Measurements from ENCODE around the gene MPST.

MPST gene

DNA sequence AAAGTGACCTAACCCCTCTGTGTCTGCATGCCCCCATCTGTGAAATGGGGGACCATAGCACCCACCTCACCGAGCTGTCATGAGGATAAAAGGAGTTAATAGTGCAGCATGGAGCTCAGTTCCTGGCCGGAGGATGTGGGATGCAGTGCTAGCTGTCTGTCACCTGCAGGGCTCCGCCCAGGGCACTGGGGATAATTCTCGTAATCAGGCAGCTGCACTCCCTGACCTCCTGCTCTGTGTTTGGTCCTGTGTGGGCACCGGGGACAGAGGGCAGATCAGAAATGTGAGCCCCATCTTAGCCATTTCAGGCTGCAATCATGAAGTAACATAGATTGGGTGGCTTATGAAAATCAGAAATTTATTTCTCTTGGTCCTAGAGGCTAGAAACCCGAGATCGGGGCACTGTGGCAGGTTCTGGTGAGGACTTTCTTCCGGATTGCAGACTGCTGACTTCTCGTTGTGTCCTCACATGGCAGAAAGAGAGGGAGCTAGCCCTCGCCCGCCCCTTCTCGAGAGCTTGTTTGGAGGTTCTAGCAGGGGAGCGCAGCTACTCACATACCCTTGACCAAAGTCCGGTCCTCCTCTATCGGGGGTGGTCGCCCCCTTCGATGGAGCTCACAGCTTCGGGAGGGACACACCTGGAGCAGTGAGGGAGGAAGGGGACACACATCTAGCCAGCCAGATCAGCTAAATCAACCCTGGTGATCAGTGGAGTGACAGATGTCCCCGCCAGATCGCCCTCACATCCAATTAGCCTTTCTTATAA lies 35.2 kb downstream of the MPST start:
- Mint-ChIP-seq H3K4me3 (no peak overlapping the region), H3K9me3 (ENCODE audit: low read depth) (no peaks in the 10 kb centered on the region), H3K4me1 (ENCODE audit: low read depth) (peaks cover 12% of the 10 kb centered on the region), H3K27me3 (no peaks in the 10 kb centered on the region), H3K27ac (no peak overlapping the region), H3K36me3 (no peaks in the 10 kb centered on the region)

DNA sequence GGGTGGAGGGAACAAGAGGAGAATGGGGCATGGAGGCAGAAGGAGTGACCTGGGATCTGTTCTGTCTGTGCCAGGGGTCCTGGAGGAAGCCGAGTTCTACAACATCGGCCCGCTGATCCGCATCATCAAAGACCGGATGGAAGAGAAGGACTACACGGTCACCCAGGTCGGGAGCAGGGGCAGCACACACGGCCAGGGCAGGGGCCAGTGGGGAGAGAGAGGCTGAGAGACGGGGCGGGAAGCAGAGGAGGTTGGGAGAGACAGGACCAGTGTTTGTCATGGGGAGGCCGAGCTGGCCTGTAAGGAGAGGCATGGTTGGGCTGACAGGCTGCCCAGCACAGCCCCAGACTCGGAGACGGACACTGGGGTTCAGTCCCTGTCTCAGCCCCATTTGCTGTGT lies 36.7 kb downstream of the MPST start:
- no peaks in the 10 kb centered on the region for H3K36me3 Mint-ChIP-seq
- peaks cover 21% of the 10 kb centered on the region for H3K4me1 Mint-ChIP-seq (ENCODE audit: low read depth)
- H3K27me3 Mint-ChIP-seq = no peaks in the 10 kb centered on the region
- H3K9me3 Mint-ChIP-seq (ENCODE audit: low read depth) = no peaks in the 10 kb centered on the region
- H3K27ac Mint-ChIP-seq = no peak overlapping the region
- no peak overlapping the region for H3K4me3 Mint-ChIP-seq

DNA sequence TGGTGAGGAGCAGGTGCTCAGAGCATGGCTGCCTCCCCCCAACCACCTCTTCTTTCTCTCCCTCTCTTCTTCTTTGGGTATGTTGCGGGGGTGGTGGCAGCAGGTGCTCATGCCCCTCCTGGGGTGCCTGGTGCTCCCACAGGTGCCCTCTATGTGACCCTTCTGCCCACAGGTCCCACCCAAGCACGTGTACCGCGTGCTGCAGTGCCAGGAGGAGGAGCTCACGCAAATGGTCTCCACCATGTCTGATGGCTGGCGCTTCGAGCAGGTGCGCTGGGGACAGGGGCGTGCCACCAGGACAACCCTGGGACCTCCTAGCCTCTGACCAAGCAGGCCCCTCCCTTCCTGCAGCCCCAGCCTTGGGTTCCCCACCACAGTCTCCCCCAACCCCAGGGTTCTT lies 37.7 kb downstream of the MPST start:
- Mint-ChIP-seq H3K36me3 (no peaks in the 10 kb centered on the region), H3K4me3 (no peak overlapping the region), H3K27me3 (no peaks in the 10 kb centered on the region), H3K4me1 (ENCODE audit: low read depth) (peaks cover 19% of the 10 kb centered on the region), H3K27ac (no peak overlapping the region), H3K9me3 (ENCODE audit: low read depth) (no peaks in the 10 kb centered on the region)

DNA sequence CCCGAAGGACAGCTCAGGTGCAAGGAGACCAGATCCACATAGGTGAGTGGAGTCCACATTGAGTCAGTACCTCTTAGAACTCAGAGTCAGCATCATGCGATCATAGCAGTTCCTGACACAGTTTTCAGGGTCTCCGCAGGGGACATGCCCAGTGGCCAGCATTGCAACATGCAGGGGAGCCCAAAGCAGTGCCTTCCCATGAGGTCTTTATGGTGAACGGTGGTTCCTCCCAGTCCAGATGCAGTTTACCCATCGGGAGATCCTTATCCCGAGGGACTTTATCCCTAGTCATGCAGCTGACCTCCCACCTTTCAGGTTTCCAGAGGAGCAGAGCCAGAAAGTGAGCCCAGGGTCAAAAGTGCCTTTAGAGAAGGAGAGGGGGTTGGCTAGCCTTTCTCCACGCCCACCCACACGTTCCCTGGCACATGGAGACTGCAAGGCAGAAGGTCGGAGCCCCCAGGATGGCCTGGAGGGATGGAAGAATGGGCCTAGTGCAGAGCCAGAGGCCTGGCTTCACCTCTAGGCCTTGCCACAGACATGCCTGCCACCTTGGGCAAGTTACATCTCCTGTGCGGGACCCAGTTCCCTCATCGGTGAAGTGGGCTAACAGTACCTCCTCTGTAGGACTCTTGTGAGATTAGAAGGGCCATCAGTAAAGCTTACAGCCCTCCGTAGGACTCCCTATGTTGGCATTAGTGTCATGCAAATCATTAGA lies 38.4 kb downstream of the MPST start:
- Mint-ChIP-seq H3K9me3 (ENCODE audit: low read depth) (no peaks in the 10 kb centered on the region), H3K27ac (no peak overlapping the region), H3K27me3 (no peaks in the 10 kb centered on the region), H3K4me3 (no peak overlapping the region), H3K4me1 (ENCODE audit: low read depth) (peaks cover 15% of the 10 kb centered on the region), H3K36me3 (no peaks in the 10 kb centered on the region)

DNA sequence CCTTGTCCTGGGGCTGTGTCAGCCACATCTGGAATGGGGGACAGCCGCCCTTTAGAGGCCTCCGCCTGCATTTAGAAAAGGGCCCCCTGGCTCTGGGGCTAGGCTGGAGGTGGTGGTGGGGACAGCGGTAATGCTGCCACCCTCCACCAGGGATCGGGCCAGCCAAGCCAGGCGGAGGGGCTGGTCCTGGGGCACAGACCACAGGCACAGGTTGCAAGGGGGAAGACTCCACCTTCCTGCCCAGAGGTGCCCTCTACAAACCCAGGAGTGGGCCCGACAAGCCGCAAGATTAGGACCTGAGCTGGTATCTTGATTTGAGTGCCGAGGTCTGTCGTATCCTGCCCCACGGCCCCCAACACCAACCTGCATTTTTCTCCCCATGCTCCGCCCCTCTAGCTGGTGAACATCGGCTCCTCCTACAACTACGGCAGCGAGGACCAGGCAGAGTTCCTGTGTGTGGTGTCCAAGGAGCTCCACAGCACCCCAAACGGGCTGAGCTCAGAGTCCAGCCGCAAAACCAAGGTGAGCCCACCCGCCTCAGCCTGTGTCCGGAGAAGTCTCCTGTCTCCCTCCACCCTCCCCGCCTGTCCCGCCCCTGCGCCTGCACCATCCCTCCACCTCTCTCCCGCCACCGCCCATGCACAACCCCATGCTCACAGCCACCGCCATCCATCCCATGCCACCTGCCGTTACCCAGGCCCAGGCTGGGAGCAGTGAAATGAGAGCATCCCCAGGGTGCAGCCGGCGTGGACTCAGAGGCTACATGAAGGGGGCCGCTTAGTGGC lies 39.6 kb downstream of the MPST start:
- H3K9me3 Mint-ChIP-seq (ENCODE audit: low read depth) = no peaks in the 10 kb centered on the region
- peaks cover 19% of the 10 kb centered on the region for H3K4me1 Mint-ChIP-seq (ENCODE audit: low read depth)
- H3K27ac Mint-ChIP-seq = no peak overlapping the region
- H3K4me3 Mint-ChIP-seq = no peak overlapping the region
- no peaks in the 10 kb centered on the region for H3K36me3 Mint-ChIP-seq
- H3K27me3 Mint-ChIP-seq = no peaks in the 10 kb centered on the region

- no peak overlapping the region for H3K4me3 Mint-ChIP-seq
- H3K27ac Mint-ChIP-seq = no peak overlapping the region
- H3K4me1 Mint-ChIP-seq (ENCODE audit: low read depth) = peaks cover 19% of the 10 kb centered on the region
- no peaks in the 10 kb centered on the region for H3K9me3 Mint-ChIP-seq (ENCODE audit: low read depth)
- H3K27me3 Mint-ChIP-seq = no peaks in the 10 kb centered on the region
- no peaks in the 10 kb centered on the region for H3K36me3 Mint-ChIP-seq
These were observed 40.4 kb downstream of the MPST start for GRCh38 chr22:37059876-37060449.

DNA sequence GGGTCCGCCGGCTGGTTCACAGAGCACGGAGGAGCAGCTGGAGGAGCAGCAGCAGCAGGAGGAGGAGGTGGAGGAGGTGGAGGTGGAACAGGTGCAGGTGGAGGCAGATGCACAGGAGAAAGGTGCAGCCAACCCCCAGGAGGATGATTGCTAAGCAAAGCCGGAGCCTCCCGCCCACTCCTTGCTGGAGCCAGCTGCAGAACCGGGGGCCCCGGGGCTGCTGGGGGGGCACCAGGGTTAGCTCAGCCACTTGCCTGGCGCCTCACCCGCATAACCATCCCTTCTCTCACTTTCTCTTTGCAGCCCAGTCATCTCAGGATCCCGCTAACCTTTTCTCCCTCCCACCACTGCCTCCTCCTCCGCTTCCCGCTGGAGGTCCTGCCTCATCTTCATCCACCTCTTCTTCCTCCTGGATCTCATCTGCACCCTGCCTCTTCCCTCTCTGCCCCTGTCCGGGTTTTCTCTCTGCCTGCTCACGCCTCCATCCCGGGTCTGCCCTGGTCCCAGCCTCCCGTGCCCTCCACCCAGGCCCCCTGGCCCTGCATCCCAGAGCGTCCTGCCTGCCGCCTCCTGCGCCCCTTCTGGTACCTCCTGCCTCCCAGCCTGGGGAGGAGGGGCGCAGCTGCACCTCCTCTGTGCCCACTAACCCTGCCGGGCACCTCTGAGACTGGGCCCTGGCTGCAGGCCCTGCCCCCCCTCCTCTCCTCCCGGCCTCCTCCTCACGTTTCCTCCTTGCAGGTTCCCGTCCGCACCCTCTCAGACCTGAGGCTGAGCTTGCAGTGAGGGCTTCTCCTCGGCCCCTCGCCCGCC lies 41.5 kb downstream of the MPST start:
- no peak overlapping the region for H3K27ac Mint-ChIP-seq

DNA sequence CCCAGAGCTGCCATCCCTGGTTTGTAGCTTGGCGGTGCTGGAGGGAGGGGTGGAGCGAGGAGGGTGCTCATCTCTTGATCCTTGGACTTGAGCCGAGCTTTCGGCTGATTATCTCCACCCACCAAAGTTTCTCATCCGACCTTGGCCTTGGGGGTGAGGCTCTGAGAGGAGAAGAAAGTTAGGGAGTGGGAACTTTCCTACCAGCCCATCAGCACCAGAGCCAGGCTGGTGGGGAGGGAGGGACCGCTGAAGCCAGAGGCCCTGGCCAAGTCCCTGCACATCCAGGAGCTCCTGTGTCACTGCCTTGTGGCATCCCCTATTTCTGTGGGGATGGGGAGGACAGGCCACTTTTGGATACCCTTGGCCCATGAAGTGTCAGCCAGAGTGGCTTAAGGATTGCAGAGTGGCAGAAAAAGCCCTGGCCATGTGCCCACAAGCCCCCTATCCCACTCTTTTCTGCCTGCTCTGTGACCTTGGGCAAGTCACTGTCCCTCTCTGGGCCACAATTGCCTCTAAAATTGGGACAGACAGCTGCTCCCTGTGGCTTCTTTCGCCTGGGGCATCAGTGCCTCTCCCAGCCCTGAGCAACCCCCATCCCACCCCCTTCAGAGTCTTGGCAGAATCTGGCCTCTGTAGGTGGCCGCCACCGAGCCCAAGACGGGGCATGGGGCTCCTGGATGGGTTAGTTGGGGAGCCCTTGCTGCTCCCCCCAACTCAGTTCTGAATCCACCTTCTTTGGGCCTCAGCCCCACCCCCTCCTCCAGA lies 42.3 kb downstream of the MPST start:
- Mint-ChIP-seq H3K27me3 (no peaks in the 10 kb centered on the region), H3K4me1 (ENCODE audit: low read depth) (peaks cover 19% of the 10 kb centered on the region), H3K36me3 (peaks cover 2% of the 10 kb centered on the region), H3K4me3 (no peak overlapping the region), H3K9me3 (ENCODE audit: low read depth) (no peaks in the 10 kb centered on the region), H3K27ac (no peak overlapping the region)

More for the DNA sequence above, 41.5 kb downstream of the MPST start:
- Mint-ChIP-seq H3K36me3 (no peaks in the 10 kb centered on the region), H3K9me3 (ENCODE audit: low read depth) (no peaks in the 10 kb centered on the region), H3K4me3 (peak overlapping the region; percentile 40), H3K27me3 (no peaks in the 10 kb centered on the region), H3K4me1 (ENCODE audit: low read depth) (peaks cover 19% of the 10 kb centered on the region)

DNA sequence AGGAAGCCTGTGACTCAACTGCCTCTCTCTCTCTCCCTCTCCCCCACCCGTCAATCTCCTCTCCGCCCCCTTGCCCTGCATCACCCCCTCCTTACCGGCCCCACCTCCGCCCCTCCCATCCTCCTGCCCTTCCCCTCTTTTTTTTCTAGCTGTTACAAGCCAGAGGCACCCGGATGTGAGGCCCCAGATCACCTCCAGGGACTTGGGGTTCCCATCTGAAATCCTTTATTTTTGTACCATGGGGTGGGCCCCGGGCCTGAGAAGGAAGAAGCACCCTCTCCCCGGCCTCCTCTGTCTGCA lies 42.8 kb downstream of the MPST start:
- Mint-ChIP-seq H3K4me3 (no peak overlapping the region), H3K36me3 (peaks cover 2% of the 10 kb centered on the region), H3K27ac (no peak overlapping the region), H3K27me3 (no peaks in the 10 kb centered on the region), H3K4me1 (ENCODE audit: low read depth) (peaks cover 19% of the 10 kb centered on the region), H3K9me3 (ENCODE audit: low read depth) (no peaks in the 10 kb centered on the region)

GRCh38 chr22:37062702-37063381 lies 43.3 kb downstream of the MPST start:
- H3K27me3 Mint-ChIP-seq = no peaks in the 10 kb centered on the region
- no peak overlapping the region for H3K27ac Mint-ChIP-seq
- no peaks in the 10 kb centered on the region for H3K9me3 Mint-ChIP-seq (ENCODE audit: low read depth)
- peaks cover 2% of the 10 kb centered on the region for H3K36me3 Mint-ChIP-seq
- no peak overlapping the region for H3K4me3 Mint-ChIP-seq
- peaks cover 19% of the 10 kb centered on the region for H3K4me1 Mint-ChIP-seq (ENCODE audit: low read depth)

GRCh38 chr22:37063431-37064420 lies 44.2 kb downstream of the MPST start:
- Mint-ChIP-seq H3K27me3 (no peaks in the 10 kb centered on the region), H3K36me3 (peaks cover 2% of the 10 kb centered on the region), H3K4me3 (no peak overlapping the region), H3K4me1 (ENCODE audit: low read depth) (peaks cover 24% of the 10 kb centered on the region), H3K9me3 (ENCODE audit: low read depth) (no peaks in the 10 kb centered on the region), H3K27ac (no peak overlapping the region)

GRCh38 chr22:37064553-37064952 lies 45.0 kb downstream of the MPST start:
- Mint-ChIP-seq H3K27ac (no peak overlapping the region), H3K4me1 (ENCODE audit: low read depth) (peaks cover 24% of the 10 kb centered on the region), H3K9me3 (ENCODE audit: low read depth) (no peaks in the 10 kb centered on the region), H3K4me3 (no peak overlapping the region), H3K27me3 (peaks cover 2% of the 10 kb centered on the region), H3K36me3 (peaks cover 2% of the 10 kb centered on the region)

Data from activated naive CD8-positive, alpha-beta T cell (primary cell).